WTC11 (cell line): ENCODE results near the gene SYNJ2. TPM values are rescaled to one million over a fixed set of nuclear protein-coding genes. Genes with fewer than 3 reads are reported as not detected.

Experiments
- ATAC-seq: fragments of 200-7000 bp; cut with Tn5 transposase; 2 replicates; pipeline ENCODE4 v1.10.0; 2021; ENCODE audit warnings: mild to moderate bottlenecking, moderate library complexity
- CTCF ChIA-PET: fragments of 300-600 bp; sonication (Branson Sonifier 250); formaldehyde crosslinking; loops from one replicate; lab custom pipeline; 2021; ENCODE audit warnings: antibody characterized with exemption; lab: Charles Lee
- POLR2A ChIA-PET: fragments of 350-600 bp; sonication (Branson Sonifier 250); formaldehyde crosslinking; loops from one replicate; lab custom pipeline; 2021; ENCODE audit warnings: antibody characterized with exemption; lab: Charles Lee
- DNase-seq: peaks from one replicate; pipeline ENCODE4 v3.0.0; 2021; ENCODE audit warnings: low spot score
- H3K27ac Mint-ChIP-seq: 2 replicates; pipeline ENCODE4 v1.8.0; 2021; ENCODE audit warnings: mixed read lengths
- H3K27me3 Mint-ChIP-seq: 2 replicates; pipeline ENCODE4 v1.8.0; 2021; ENCODE audit warnings: low read depth, mild to moderate bottlenecking, moderate library complexity, mixed read lengths
- H3K36me3 Mint-ChIP-seq: 2 replicates; pipeline ENCODE4 v1.8.0; 2021; ENCODE audit warnings: mixed read lengths
- H3K4me1 Mint-ChIP-seq: 2 replicates; pipeline ENCODE4 v1.8.0; 2022; ENCODE audit warnings: mixed read lengths
- H3K4me3 Mint-ChIP-seq: 2 replicates; pipeline ENCODE4 v1.8.0; 2021; ENCODE audit warnings: mild to moderate bottlenecking, moderate library complexity, mixed read lengths
- H3K9me3 Mint-ChIP-seq: 2 replicates; pipeline ENCODE4 v1.8.0; 2021; ENCODE audit warnings: mixed read lengths
- ESRRA ChIP-seq: sonication (generic); formaldehyde crosslinking; IDR thresholded peaks from 2 replicates; pipeline ENCODE4 v1.8.1; 2022; ENCODE audit warnings: mild to moderate bottlenecking, missing genetic modification reagents, borderline replicate concordance
- GABPB1 ChIP-seq: sonication (generic); formaldehyde crosslinking; IDR thresholded peaks from 2 replicates; pipeline ENCODE4 v1.8.1; 2023; ENCODE audit warnings: mild to moderate bottlenecking, missing genetic modification reagents
- GRHL2 ChIP-seq: fragments of 250-450 bp; sonication (Bioruptor Pico); IDR thresholded peaks from 2 replicates; pipeline ENCODE4 v1.8.0; 2022; ENCODE audit warnings: mild to moderate bottlenecking, moderate library complexity; ENCODE audit not compliant: insufficient replicate concordance, severe bottlenecking
- HMGA2 ChIP-seq: fragments of 250-450 bp; sonication (Bioruptor Pico); IDR thresholded peaks from 2 replicates; pipeline ENCODE4 v1.4.0; 2021; ENCODE audit warnings: mild to moderate bottlenecking, moderate library complexity
- IRF1 ChIP-seq: sonication (generic); formaldehyde crosslinking; IDR thresholded peaks from 2 replicates; pipeline ENCODE4 v1.8.0; 2023; ENCODE audit warnings: missing genetic modification reagents
- JAZF1 ChIP-seq: fragments of 250-450 bp; sonication (Bioruptor Pico); IDR thresholded peaks from 2 replicates; pipeline ENCODE4 v1.9.0; 2021; ENCODE audit warnings: moderate library complexity, mild to moderate bottlenecking, inconsistent platforms
- MXD4 ChIP-seq: fragments of 250-450 bp; sonication (Bioruptor Pico); IDR thresholded peaks from 2 replicates; pipeline ENCODE4 v1.8.0; 2021; ENCODE audit warnings: mild to moderate bottlenecking, moderate library complexity, borderline replicate concordance
- NR3C1 ChIP-seq: sonication (generic); formaldehyde crosslinking; conservative IDR thresholded peaks from 2 replicates; pipeline ENCODE4 v1.8.1; 2023; ENCODE audit warnings: low read depth, mild to moderate bottlenecking, missing genetic modification reagents
- OVOL2 ChIP-seq: fragments of 250-450 bp; sonication (Bioruptor Pico); IDR thresholded peaks from 2 replicates; pipeline ENCODE4 v1.9.0; 2021; ENCODE audit warnings: mild to moderate bottlenecking, borderline replicate concordance
- RORB ChIP-seq: fragments of 250-450 bp; sonication (Bioruptor Pico); IDR thresholded peaks from 2 replicates; pipeline ENCODE4 v1.9.0; 2021; ENCODE audit warnings: mild to moderate bottlenecking
- SP1 ChIP-seq: sonication (generic); formaldehyde crosslinking; conservative IDR thresholded peaks from 2 replicates; pipeline ENCODE4 v1.8.1; 2022; ENCODE audit warnings: missing genetic modification reagents
- ZBTB21 ChIP-seq: sonication (generic); formaldehyde crosslinking; IDR thresholded peaks from 2 replicates; pipeline ENCODE4 v1.8.1; 2023; ENCODE audit warnings: mild to moderate bottlenecking, missing genetic modification reagents, borderline replicate concordance
- ZNF219 ChIP-seq: sonication (generic); formaldehyde crosslinking; IDR thresholded peaks from 2 replicates; pipeline ENCODE4 v1.8.0; 2023; ENCODE audit warnings: missing genetic modification reagents, mild to moderate bottlenecking, borderline replicate concordance
- ZNF263 ChIP-seq: sonication (generic); formaldehyde crosslinking; IDR thresholded peaks from 2 replicates; pipeline ENCODE4 v1.8.1; 2022; ENCODE audit warnings: low read depth, mild to moderate bottlenecking, moderate library complexity, missing genetic modification reagents
- ZNF512 ChIP-seq: sonication (generic); formaldehyde crosslinking; IDR thresholded peaks from 2 replicates; pipeline ENCODE4 v1.8.1; 2022; ENCODE audit warnings: missing genetic modification reagents, borderline replicate concordance
- total RNA-seq: library from RNA; stranded (reverse); gene quantifications from 3 replicates; pipeline ENCODE4 v1.2.3, GENCODE V29; 2021
- TF ChIP-seq, protein P1 (sequence below): fragments of 250-450 bp; sonication (Bioruptor Pico); IDR thresholded peaks from 2 replicates; pipeline ENCODE4 v1.9.0; 2021; ENCODE audit warnings: mild to moderate bottlenecking, borderline replicate concordance
- TF ChIP-seq, protein P2 (sequence below): sonication (generic); formaldehyde crosslinking; IDR thresholded peaks from 2 replicates; pipeline ENCODE4 v1.8.0; 2022; ENCODE audit warnings: missing genetic modification reagents
- TF ChIP-seq, protein P3 (sequence below): fragments of 250-450 bp; sonication (Bioruptor Pico); IDR thresholded peaks from 2 replicates; pipeline ENCODE4 v1.9.0; 2021; ENCODE audit warnings: mild to moderate bottlenecking
- TF ChIP-seq, protein P4 (sequence below): sonication (generic); formaldehyde crosslinking; IDR thresholded peaks from 2 replicates; pipeline ENCODE4 v1.8.1; 2022; ENCODE audit warnings: mild to moderate bottlenecking, moderate library complexity, missing genetic modification reagents
- TF ChIP-seq, protein P5 (sequence below): sonication (generic); formaldehyde crosslinking; IDR thresholded peaks from 2 replicates; pipeline ENCODE4 v1.8.1; 2023; ENCODE audit warnings: mild to moderate bottlenecking, missing genetic modification reagents, moderate library complexity

The SYNJ2 gene
- total RNA-seq, 1 experiment from 2014 or later = 15.3 TPM

GRCh38 chr6:158125271-158125670 is 143.6 kb downstream of the SYNJ2 start:
- Mint-ChIP-seq H3K4me1 (no peaks in the 10 kb centered on the region), H3K27me3 (no peaks in the 10 kb centered on the region), H3K9me3 (no peaks in the 10 kb centered on the region), H3K4me3 (no peak overlapping the region), H3K27ac (no peak overlapping the region), H3K36me3 (peaks cover 3% of the 10 kb centered on the region; the same call in 1 of the 2 replicates)
- no peak for ATAC-seq
- TF ChIP-seq, protein P1, sequence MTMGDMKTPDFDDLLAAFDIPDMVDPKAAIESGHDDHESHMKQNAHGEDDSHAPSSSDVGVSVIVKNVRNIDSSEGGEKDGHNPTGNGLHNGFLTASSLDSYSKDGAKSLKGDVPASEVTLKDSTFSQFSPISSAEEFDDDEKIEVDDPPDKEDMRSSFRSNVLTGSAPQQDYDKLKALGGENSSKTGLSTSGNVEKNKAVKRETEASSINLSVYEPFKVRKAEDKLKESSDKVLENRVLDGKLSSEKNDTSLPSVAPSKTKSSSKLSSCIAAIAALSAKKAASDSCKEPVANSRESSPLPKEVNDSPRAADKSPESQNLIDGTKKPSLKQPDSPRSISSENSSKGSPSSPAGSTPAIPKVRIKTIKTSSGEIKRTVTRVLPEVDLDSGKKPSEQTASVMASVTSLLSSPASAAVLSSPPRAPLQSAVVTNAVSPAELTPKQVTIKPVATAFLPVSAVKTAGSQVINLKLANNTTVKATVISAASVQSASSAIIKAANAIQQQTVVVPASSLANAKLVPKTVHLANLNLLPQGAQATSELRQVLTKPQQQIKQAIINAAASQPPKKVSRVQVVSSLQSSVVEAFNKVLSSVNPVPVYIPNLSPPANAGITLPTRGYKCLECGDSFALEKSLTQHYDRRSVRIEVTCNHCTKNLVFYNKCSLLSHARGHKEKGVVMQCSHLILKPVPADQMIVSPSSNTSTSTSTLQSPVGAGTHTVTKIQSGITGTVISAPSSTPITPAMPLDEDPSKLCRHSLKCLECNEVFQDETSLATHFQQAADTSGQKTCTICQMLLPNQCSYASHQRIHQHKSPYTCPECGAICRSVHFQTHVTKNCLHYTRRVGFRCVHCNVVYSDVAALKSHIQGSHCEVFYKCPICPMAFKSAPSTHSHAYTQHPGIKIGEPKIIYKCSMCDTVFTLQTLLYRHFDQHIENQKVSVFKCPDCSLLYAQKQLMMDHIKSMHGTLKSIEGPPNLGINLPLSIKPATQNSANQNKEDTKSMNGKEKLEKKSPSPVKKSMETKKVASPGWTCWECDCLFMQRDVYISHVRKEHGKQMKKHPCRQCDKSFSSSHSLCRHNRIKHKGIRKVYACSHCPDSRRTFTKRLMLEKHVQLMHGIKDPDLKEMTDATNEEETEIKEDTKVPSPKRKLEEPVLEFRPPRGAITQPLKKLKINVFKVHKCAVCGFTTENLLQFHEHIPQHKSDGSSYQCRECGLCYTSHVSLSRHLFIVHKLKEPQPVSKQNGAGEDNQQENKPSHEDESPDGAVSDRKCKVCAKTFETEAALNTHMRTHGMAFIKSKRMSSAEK (CRISPR knock-in tag) = no peak
- TF ChIP-seq SP1 (CRISPR knock-in tag) (no peak), ESRRA (CRISPR knock-in tag) (no peak), JAZF1 (CRISPR knock-in tag) (no peak), GRHL2 (CRISPR knock-in tag) (no peak), ZNF512 (CRISPR knock-in tag) (no peak), OVOL2 (CRISPR knock-in tag) (no peak), RORB (no peak), ZNF219 (CRISPR knock-in tag) (no peak), ZNF263 (CRISPR knock-in tag) (no peak), IRF1 (CRISPR knock-in tag) (no peak), NR3C1 (CRISPR knock-in tag) (no peak), GABPB1 (CRISPR knock-in tag) (no peak), MXD4 (CRISPR knock-in tag) (no peak), ZBTB21 (CRISPR knock-in tag) (no peak), HMGA2 (CRISPR knock-in tag) (no peak)
- TF ChIP-seq, protein P2, sequence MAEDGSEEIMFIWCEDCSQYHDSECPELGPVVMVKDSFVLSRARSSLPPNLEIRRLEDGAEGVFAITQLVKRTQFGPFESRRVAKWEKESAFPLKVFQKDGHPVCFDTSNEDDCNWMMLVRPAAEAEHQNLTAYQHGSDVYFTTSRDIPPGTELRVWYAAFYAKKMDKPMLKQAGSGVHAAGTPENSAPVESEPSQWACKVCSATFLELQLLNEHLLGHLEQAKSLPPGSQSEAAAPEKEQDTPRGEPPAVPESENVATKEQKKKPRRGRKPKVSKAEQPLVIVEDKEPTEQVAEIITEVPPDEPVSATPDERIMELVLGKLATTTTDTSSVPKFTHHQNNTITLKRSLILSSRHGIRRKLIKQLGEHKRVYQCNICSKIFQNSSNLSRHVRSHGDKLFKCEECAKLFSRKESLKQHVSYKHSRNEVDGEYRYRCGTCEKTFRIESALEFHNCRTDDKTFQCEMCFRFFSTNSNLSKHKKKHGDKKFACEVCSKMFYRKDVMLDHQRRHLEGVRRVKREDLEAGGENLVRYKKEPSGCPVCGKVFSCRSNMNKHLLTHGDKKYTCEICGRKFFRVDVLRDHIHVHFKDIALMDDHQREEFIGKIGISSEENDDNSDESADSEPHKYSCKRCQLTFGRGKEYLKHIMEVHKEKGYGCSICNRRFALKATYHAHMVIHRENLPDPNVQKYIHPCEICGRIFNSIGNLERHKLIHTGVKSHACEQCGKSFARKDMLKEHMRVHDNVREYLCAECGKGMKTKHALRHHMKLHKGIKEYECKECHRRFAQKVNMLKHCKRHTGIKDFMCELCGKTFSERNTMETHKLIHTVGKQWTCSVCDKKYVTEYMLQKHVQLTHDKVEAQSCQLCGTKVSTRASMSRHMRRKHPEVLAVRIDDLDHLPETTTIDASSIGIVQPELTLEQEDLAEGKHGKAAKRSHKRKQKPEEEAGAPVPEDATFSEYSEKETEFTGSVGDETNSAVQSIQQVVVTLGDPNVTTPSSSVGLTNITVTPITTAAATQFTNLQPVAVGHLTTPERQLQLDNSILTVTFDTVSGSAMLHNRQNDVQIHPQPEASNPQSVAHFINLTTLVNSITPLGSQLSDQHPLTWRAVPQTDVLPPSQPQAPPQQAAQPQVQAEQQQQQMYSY (CRISPR knock-in tag) = no peak
- TF ChIP-seq, protein P3, sequence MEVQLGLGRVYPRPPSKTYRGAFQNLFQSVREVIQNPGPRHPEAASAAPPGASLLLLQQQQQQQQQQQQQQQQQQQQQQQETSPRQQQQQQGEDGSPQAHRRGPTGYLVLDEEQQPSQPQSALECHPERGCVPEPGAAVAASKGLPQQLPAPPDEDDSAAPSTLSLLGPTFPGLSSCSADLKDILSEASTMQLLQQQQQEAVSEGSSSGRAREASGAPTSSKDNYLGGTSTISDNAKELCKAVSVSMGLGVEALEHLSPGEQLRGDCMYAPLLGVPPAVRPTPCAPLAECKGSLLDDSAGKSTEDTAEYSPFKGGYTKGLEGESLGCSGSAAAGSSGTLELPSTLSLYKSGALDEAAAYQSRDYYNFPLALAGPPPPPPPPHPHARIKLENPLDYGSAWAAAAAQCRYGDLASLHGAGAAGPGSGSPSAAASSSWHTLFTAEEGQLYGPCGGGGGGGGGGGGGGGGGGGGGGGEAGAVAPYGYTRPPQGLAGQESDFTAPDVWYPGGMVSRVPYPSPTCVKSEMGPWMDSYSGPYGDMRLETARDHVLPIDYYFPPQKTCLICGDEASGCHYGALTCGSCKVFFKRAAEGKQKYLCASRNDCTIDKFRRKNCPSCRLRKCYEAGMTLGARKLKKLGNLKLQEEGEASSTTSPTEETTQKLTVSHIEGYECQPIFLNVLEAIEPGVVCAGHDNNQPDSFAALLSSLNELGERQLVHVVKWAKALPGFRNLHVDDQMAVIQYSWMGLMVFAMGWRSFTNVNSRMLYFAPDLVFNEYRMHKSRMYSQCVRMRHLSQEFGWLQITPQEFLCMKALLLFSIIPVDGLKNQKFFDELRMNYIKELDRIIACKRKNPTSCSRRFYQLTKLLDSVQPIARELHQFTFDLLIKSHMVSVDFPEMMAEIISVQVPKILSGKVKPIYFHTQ (CRISPR knock-in tag) = no peak
- TF ChIP-seq, protein P4, sequence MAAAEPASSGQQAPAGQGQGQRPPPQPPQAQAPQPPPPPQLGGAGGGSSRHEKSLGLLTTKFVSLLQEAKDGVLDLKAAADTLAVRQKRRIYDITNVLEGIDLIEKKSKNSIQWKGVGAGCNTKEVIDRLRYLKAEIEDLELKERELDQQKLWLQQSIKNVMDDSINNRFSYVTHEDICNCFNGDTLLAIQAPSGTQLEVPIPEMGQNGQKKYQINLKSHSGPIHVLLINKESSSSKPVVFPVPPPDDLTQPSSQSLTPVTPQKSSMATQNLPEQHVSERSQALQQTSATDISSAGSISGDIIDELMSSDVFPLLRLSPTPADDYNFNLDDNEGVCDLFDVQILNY = no peak
- TF ChIP-seq, protein P5, sequence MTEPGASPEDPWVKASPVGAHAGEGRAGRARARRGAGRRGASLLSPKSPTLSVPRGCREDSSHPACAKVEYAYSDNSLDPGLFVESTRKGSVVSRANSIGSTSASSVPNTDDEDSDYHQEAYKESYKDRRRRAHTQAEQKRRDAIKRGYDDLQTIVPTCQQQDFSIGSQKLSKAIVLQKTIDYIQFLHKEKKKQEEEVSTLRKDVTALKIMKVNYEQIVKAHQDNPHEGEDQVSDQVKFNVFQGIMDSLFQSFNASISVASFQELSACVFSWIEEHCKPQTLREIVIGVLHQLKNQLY (CRISPR knock-in tag) = no peak
- POLR2A ChIA-PET = interaction anchor here (0.5 kb wide), 1 partner anchor 338 kb away, joined by 4 read pairs; no protein-coding TSS in a partner anchor
- DNase-seq = no peak
- CTCF ChIA-PET = no interaction called here
